GM23338 (cell line): ENCODE data around the gene C12orf54.
"Not testable (repeated sequence)": the region's sequence is repeated elsewhere in the genome, so short reads cannot be mapped to it uniquely, and the experiment has no call there.

Source experiments
- CREB1 ChIP-seq: fragments of 250-450 bp; sonication (Bioruptor Pico); IDR thresholded peaks from 2 replicates; pipeline ENCODE4 v1.5.0; 2020; ENCODE audit warnings: low read depth, mild to moderate bottlenecking, moderate library complexity
- EZH2 ChIP-seq: fragments of 200-600 bp; sonication (generic); IDR thresholded peaks from one replicate; pipeline ENCODE4 v1.8.0; 2017; ENCODE audit warnings: antibody characterized with exemption, mild to moderate bottlenecking, low read depth; ENCODE audit not compliant: unreplicated experiment
- EZH2phosphoT487 ChIP-seq: fragments of 200-600 bp; sonication (generic); IDR thresholded peaks from one replicate; pipeline ENCODE4 v1.8.1; 2018; ENCODE audit warnings: antibody characterized with exemption; ENCODE audit not compliant: unreplicated experiment
- POLR2AphosphoS5 ChIP-seq: IDR thresholded peaks from 2 replicates; pipeline ENCODE4 v1.6.1; 2016; ENCODE audit warnings: antibody characterized with exemption, low read depth
- REST ChIP-seq: IDR thresholded peaks from one replicate; pipeline ENCODE4 v1.6.1; 2018; ENCODE audit warnings: antibody characterized with exemption; ENCODE audit not compliant: unreplicated experiment
- STAT1 ChIP-seq: IDR thresholded peaks from one replicate; pipeline ENCODE4 v1.6.1; 2016; ENCODE audit warnings: antibody characterized with exemption; ENCODE audit not compliant: unreplicated experiment
- TF ChIP-seq, protein P1 (sequence below), 2 experiments: fragments of 200-600 bp in 1 of 2; sonication (generic) in 1 of 2; conservative IDR thresholded peaks; 2 replicates each; pipeline versions ENCODE4 v1.5.1 to v1.6.1; 2016 to 2017; ENCODE audit warnings: antibody characterized with exemption in 2 of 2, low read depth in 2 of 2, mild to moderate bottlenecking in 2 of 2, moderate library complexity in 1 of 2
- TF ChIP-seq, protein P2 (sequence below): IDR thresholded peaks from 2 replicates; pipeline ENCODE4 v1.6.1; 2016; ENCODE audit warnings: antibody characterized with exemption

DNA sequence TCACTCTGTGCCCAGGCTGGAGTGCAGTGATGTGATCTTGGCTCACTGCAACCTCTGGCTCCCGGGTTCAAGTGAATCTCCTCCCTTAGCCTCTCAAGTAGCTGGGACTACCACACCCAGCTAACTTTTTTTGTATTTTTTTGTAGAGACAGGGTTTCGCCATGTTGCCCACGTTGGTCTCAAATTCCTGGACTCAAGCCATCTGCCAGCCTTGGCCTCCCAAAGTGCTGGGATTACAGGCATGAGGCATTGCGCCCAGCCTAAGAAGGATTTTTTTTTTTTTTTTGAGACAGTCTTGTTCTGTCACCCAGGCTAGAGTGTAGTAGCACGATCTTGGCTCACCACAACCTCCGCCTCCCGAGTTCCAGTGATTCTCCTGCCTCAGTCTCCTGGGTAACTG is 7.2 kb downstream of the C12orf54 start:
- TF ChIP-seq, protein P1, sequence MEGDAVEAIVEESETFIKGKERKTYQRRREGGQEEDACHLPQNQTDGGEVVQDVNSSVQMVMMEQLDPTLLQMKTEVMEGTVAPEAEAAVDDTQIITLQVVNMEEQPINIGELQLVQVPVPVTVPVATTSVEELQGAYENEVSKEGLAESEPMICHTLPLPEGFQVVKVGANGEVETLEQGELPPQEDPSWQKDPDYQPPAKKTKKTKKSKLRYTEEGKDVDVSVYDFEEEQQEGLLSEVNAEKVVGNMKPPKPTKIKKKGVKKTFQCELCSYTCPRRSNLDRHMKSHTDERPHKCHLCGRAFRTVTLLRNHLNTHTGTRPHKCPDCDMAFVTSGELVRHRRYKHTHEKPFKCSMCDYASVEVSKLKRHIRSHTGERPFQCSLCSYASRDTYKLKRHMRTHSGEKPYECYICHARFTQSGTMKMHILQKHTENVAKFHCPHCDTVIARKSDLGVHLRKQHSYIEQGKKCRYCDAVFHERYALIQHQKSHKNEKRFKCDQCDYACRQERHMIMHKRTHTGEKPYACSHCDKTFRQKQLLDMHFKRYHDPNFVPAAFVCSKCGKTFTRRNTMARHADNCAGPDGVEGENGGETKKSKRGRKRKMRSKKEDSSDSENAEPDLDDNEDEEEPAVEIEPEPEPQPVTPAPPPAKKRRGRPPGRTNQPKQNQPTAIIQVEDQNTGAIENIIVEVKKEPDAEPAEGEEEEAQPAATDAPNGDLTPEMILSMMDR (conservative IDR thresholded peaks at IDR 0.05; ENCODE audit: low read depth in 2 of 2): not testable (repeated sequence)
- TF ChIP-seq POLR2AphosphoS5, EZH2phosphoT487, EZH2, REST, CREB1, STAT1: not testable (repeated sequence)
- TF ChIP-seq, protein P2, sequence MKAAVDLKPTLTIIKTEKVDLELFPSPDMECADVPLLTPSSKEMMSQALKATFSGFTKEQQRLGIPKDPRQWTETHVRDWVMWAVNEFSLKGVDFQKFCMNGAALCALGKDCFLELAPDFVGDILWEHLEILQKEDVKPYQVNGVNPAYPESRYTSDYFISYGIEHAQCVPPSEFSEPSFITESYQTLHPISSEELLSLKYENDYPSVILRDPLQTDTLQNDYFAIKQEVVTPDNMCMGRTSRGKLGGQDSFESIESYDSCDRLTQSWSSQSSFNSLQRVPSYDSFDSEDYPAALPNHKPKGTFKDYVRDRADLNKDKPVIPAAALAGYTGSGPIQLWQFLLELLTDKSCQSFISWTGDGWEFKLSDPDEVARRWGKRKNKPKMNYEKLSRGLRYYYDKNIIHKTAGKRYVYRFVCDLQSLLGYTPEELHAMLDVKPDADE: not testable (repeated sequence)
